Left ventricle myocardium inferior (tissue), 1 donor: ENCODE measurements around the gene GNG14. TPM values are rescaled to one million over a fixed set of nuclear protein-coding genes. Genes with fewer than 3 reads are reported as not detected.
A peak's percentile ranks its signal among the peaks of the same experiment; 100 is the strongest.

Experiments
- DNase-seq: peaks from one replicate; pipeline ENCODE4 v3.0.0-alpha.2; 2020
- H3K27ac ChIP-seq: fragments of 200-600 bp; replicated peaks from 2 replicates; pipeline ENCODE4 v1.8.0; 2021
- H3K27me3 ChIP-seq: fragments of 200-600 bp; 2 replicates; pipeline ENCODE4 v1.8.0; 2021; ENCODE audit warnings: low read depth
- H3K36me3 ChIP-seq: fragments of 200-600 bp; 2 replicates; pipeline ENCODE4 v1.8.0; 2021
- H3K4me1 ChIP-seq: fragments of 200-600 bp; 2 replicates; pipeline ENCODE4 v1.8.0; 2021
- H3K4me3 ChIP-seq: fragments of 200-600 bp; 2 replicates; pipeline ENCODE4 v1.8.0; 2021; ENCODE audit warnings: mild to moderate bottlenecking, moderate library complexity
- H3K9me3 ChIP-seq: fragments of 200-600 bp; replicated peaks from 2 replicates; pipeline ENCODE4 v1.8.0; 2021
- CTCF ChIP-seq: fragments of 200-600 bp; IDR thresholded peaks from 2 replicates; pipeline ENCODE4 v1.8.0; 2021; ENCODE audit warnings: antibody characterized with exemption, mild to moderate bottlenecking, borderline replicate concordance
- intact Hi-C: fragments of 100-400 bp; cut with micrococcal nuclease; formaldehyde crosslinking; loops from one replicate; pipeline ENCODE4 v1.11.0; 2022
- total RNA-seq: library from RNA; stranded (reverse); fragmentation: NEBNext Ultra II Directional; extraction: Animal tissue kit (Norgen Biotek cat#: 25700); gene quantifications from one replicate; pipeline ENCODE4 v1.2.1, GENCODE V29; 2021
- donor health status: DM: no; HTN: yes; CAD: no; lungs with severe emphysema.

Gene GNG14
- total RNA-seq, 1 donor from 2014 or later: not detected

- no peak for DNase-seq
- Histone ChIP-seq H3K27me3 (no peaks in the 10 kb centered on the region), H3K4me3 (no peak overlapping the region), H3K4me1 (peaks cover 21% of the 10 kb centered on the region), H3K27ac (no peak overlapping the region), H3K36me3 (peaks cover 79% of the 10 kb centered on the region), H3K9me3 (no peaks in the 10 kb centered on the region)
- no peak for TF ChIP-seq CTCF
- intact Hi-C loops: no loop called here
These were observed 28.1 kb downstream of the GNG14 start for GRCh38 chr19:12715929-12716328.

- peak overlapping the region; percentile 96 for H3K27ac ChIP-seq
- peak overlapping the region; percentile 83 for H3K4me3 ChIP-seq
- no peaks in the 10 kb centered on the region for H3K27me3 ChIP-seq
- peaks cover 38% of the 10 kb centered on the region for H3K36me3 ChIP-seq
- no peaks in the 10 kb centered on the region for H3K9me3 ChIP-seq
- peaks cover 46% of the 10 kb centered on the region for H3K4me1 ChIP-seq
- intact Hi-C loops: no loop called here
- no peak for DNase-seq
- no peak for TF ChIP-seq CTCF
These were observed 32.5 kb downstream of the GNG14 start for GRCh38 chr19:12720296-12720695.

- H3K27me3 ChIP-seq: no peaks in the 10 kb centered on the region
- TF ChIP-seq CTCF: no peak
- H3K36me3 ChIP-seq: peaks cover 32% of the 10 kb centered on the region
- H3K4me1 ChIP-seq: peaks cover 46% of the 10 kb centered on the region
- H3K27ac ChIP-seq: peak overlapping the region; percentile 96
- H3K9me3 ChIP-seq: no peaks in the 10 kb centered on the region
- DNase-seq: no peak
- intact Hi-C loops: no loop called here
- H3K4me3 ChIP-seq: peak overlapping the region; percentile 83
These were observed 33.3 kb downstream of the GNG14 start for GRCh38 chr19:12720851-12721655.

- peaks cover 26% of the 10 kb centered on the region for H3K36me3 ChIP-seq
- TF ChIP-seq CTCF: no peak
- H3K27me3 ChIP-seq: no peaks in the 10 kb centered on the region
- H3K4me1 ChIP-seq: peaks cover 46% of the 10 kb centered on the region
- intact Hi-C loops: no loop called here
- DNase-seq: peak; percentile 66
- no peaks in the 10 kb centered on the region for H3K9me3 ChIP-seq
- peak overlapping the region; percentile 96 for H3K27ac ChIP-seq
- H3K4me3 ChIP-seq: peak overlapping the region; percentile 83
These were observed 34.1 kb downstream of the GNG14 start for GRCh38 chr19:12721656-12722565.

GRCh38 chr19:12722566-12723380, 35.0 kb downstream of the GNG14 start:
- DNase-seq: peak; percentile 96
- intact Hi-C loops: no loop called here
- Histone ChIP-seq H3K4me3 (peak overlapping the region; percentile 83), H3K36me3 (peaks cover 18% of the 10 kb centered on the region), H3K27ac (peak overlapping the region; percentile 96), H3K9me3 (no peaks in the 10 kb centered on the region), H3K27me3 (no peaks in the 10 kb centered on the region), H3K4me1 (peaks cover 46% of the 10 kb centered on the region)
- no peak for TF ChIP-seq CTCF
